GM23248 (cell line): ENCODE measurements around the gene ASPSCR1. TPM values are rescaled to one million over a fixed set of nuclear protein-coding genes. Genes with fewer than 3 reads are reported as not detected.

Experiments used
- DNase-seq: peaks from one replicate; pipeline ENCODE4 v3.0.0-alpha.2; 2015
- H2AFZ ChIP-seq: fragments of 200-600 bp; sonication (generic); 2 replicates; pipeline ENCODE4 v1.6.1; 2016; ENCODE audit warnings: antibody characterized with exemption
- H3F3A ChIP-seq: fragments of 200-600 bp; sonication (generic); 2 replicates; pipeline ENCODE4 v1.6.1; 2016; ENCODE audit warnings: mild to moderate bottlenecking, antibody characterized with exemption, mixed run types; ENCODE audit not compliant: insufficient read depth
- H3K27ac ChIP-seq: fragments of 200-600 bp; sonication (generic); 2 replicates; pipeline ENCODE4 v1.5.1; 2016; ENCODE audit warnings: mild to moderate bottlenecking
- H3K27me3 ChIP-seq: fragments of 200-600 bp; sonication (generic); replicated peaks from 2 replicates; pipeline ENCODE4 v1.6.1; 2016; ENCODE audit warnings: mild to moderate bottlenecking; ENCODE audit not compliant: insufficient read depth
- H3K36me3 ChIP-seq: fragments of 200-600 bp; sonication (generic); 2 replicates; pipeline ENCODE4 v1.6.1; 2016; ENCODE audit warnings: low read depth, mild to moderate bottlenecking
- H3K4me1 ChIP-seq: fragments of 200-600 bp; sonication (generic); 2 replicates; pipeline ENCODE4 v1.6.1; 2016; ENCODE audit warnings: mild to moderate bottlenecking; ENCODE audit not compliant: insufficient read depth
- H3K4me2 ChIP-seq: fragments of 200-600 bp; sonication (generic); one replicate; pipeline ENCODE4 v1.6.1; 2016; ENCODE audit warnings: mild to moderate bottlenecking; ENCODE audit not compliant: unreplicated experiment
- H3K4me3 ChIP-seq: fragments of 200-600 bp; sonication (generic); 2 replicates; pipeline ENCODE4 v1.5.1; 2016; ENCODE audit warnings: mild to moderate bottlenecking
- H3K79me2 ChIP-seq: fragments of 200-600 bp; sonication (generic); 2 replicates; pipeline ENCODE4 v1.6.1; 2016; ENCODE audit warnings: mild to moderate bottlenecking; ENCODE audit not compliant: insufficient read depth
- H3K9ac ChIP-seq: fragments of 200-600 bp; sonication (generic); 2 replicates; pipeline ENCODE4 v1.6.1; 2016; ENCODE audit warnings: mild to moderate bottlenecking
- H3K9me2 ChIP-seq: fragments of 200-600 bp; sonication (generic); 2 replicates; pipeline ENCODE4 v1.6.1; 2016; ENCODE audit warnings: mixed run types, mild to moderate bottlenecking, moderate library complexity; ENCODE audit not compliant: insufficient read depth
- H3K9me3 ChIP-seq: fragments of 200-600 bp; sonication (generic); one replicate; pipeline ENCODE4 v1.6.1; 2017; ENCODE audit warnings: low read depth
- H4K20me1 ChIP-seq: fragments of 200-600 bp; sonication (generic); 2 replicates; pipeline ENCODE4 v1.6.0; 2016; ENCODE audit not compliant: insufficient read depth
- EZH2 ChIP-seq: fragments of 200-600 bp; sonication (generic); IDR thresholded peaks from 2 replicates; pipeline ENCODE4 v1.6.1; 2018; ENCODE audit warnings: antibody characterized with exemption, mild to moderate bottlenecking; ENCODE audit not compliant: insufficient read depth, poor library complexity, severe bottlenecking
- EZH2phosphoT487 ChIP-seq: fragments of 200-600 bp; sonication (generic); IDR thresholded peaks from 2 replicates; pipeline ENCODE4 v1.6.1; 2018; ENCODE audit warnings: antibody characterized with exemption, moderate library complexity, mild to moderate bottlenecking, low read depth; ENCODE audit not compliant: insufficient read depth
- WGBS, 2 experiments: methylation state at CpG; one replicate each; pipeline ENCODE4 v1.1.6; 2015 to 2017; ENCODE audit warnings: low lambda C conversion rate in 2 of 2, low coverage in 1 of 2; ENCODE audit errors: missing lambda C conversion rate in 2 of 2; 5-methylcytosine and 5-hydroxymethylcytosine counted together
- in situ Hi-C: fragments of 300-500 bp; cut with MboI; formaldehyde crosslinking; loops from 2 replicates; pipeline ENCODE4 v1.15.0; 2020
- polyA plus RNA-seq: library from polyadenylated mRNA; unstranded; fragments of >200 nt; fragmentation: Nextera tagmentation; extraction: Ambion mirVana; gene quantifications from 2 replicates; pipeline ENCODE4 v1.2.1, GENCODE V29; 2016
- total RNA-seq: library from RNA; depleted of rRNA; stranded (reverse); fragments of >200 nt; shearing (Covaris generic); gene quantifications from 2 replicates; pipeline ENCODE4 v1.2.3, GENCODE V29; 2014

The ASPSCR1 gene
- total and polyA plus RNA-seq, 2 experiments from 2014 or later = 20.6 to 23.5 TPM

DNA sequence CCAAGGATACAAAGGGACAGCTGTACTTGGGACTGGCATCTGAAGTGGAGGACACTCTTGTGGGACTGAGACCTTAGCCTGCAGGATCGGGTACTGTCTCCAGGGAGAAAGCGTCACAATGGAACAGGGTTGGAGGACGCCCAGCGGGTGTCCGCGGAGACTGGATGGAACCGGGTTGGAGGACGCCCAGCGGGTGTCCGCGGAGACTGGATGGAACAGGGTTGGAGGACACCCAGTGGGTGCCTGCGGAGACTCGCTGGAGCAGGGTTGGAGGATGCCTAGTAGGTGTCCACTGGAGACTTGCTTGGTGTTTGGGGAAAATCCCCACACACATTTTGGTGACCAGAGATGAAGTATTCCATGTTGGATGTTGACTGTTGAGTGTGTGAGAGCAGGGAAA, 30.2 kb upstream of the ASPSCR1 start, which contains the start of gene MYADML2:
Gene MYADML2 (minus strand): TSS at position 45 of the 400 bp plus-strand sequence. CDS start 5,492 bp downstream, outside the sequence.
- no peaks in the 10 kb centered on the region for H3K27me3 ChIP-seq
- H2AFZ ChIP-seq = no peak within 1 kb of the TSS
- no peak within 1 kb of the TSS for H3K4me2 ChIP-seq
- H3K36me3 ChIP-seq = no peaks in the 10 kb centered on the region
- H3K27ac ChIP-seq = no peak within 1 kb of the TSS
- in situ Hi-C loops = no loop called here
- H4K20me1 ChIP-seq = no peaks in the 10 kb centered on the region
- no peak for TF ChIP-seq EZH2
- TF ChIP-seq EZH2phosphoT487 = no peak
- H3K9ac ChIP-seq = no peak within 1 kb of the TSS
- 81 to 88% methylated on average over 13 of the region's 13 CpGs for WGBS, 2 experiments
- no peaks in the 10 kb centered on the region for H3F3A ChIP-seq
- H3K9me3 ChIP-seq = no peaks in the 10 kb centered on the region
- DNase-seq = no peak
- no peaks in the 10 kb centered on the region for H3K79me2 ChIP-seq
- H3K4me1 ChIP-seq = no peaks in the 10 kb centered on the region
- H3K9me2 ChIP-seq = no peaks in the 10 kb centered on the region
- H3K4me3 ChIP-seq = no peak within 1 kb of the TSS

DNA sequence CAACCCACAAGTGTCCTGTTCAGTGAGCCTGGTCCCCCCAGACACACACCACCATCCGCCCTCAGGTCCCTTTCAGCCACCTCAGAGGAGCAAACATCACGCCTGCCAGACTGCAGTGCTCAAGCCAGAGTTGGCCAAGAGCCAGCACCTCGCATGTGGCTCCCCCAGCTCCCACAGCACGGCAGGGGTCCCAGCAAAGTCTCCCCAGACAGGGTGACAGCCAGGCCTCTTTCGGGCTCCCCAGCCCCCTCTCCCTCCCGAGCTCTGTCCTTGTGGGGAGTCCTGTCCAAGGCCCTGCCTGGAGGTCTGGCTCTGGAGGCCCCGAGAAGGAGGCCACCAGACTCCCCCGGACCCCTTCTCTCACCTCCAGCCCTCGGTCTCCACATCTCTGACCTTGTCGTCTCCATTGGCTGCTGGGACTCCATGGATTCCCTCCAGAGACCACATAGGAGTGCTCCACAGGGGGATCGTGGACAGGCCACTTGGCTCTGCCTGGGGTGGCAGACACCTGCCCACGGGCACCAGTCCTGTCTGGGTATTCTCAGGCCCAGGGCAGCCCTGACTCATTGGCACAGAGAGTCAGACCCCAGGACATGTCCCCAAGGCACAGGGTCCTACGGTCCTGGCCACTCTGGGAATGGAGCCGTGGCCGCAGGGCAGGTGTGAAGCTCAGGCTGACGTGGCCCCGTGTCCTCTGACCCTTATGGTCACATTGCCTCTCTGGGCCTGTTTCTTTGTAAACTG, 28.6 kb upstream of the ASPSCR1 start:
- no peaks in the 10 kb centered on the region for H3K9me2 ChIP-seq
- H3K27ac ChIP-seq = no peak overlapping the region
- no peak overlapping the region for H3K4me3 ChIP-seq
- H3K36me3 ChIP-seq = no peaks in the 10 kb centered on the region
- no peak for DNase-seq
- no peaks in the 10 kb centered on the region for H4K20me1 ChIP-seq
- H3K79me2 ChIP-seq = no peaks in the 10 kb centered on the region
- no peak overlapping the region for H2AFZ ChIP-seq
- no peak overlapping the region for H3K4me2 ChIP-seq
- no peaks in the 10 kb centered on the region for H3K27me3 ChIP-seq
- H3K9me3 ChIP-seq = no peaks in the 10 kb centered on the region
- WGBS, 2 experiments = 70 to 71% methylated on average over 16 to 17 of the region's 17 CpGs
- H3F3A ChIP-seq = no peaks in the 10 kb centered on the region
- no peak overlapping the region for H3K9ac ChIP-seq
- no peaks in the 10 kb centered on the region for H3K4me1 ChIP-seq
- in situ Hi-C loops = no loop called here
- TF ChIP-seq EZH2phosphoT487 (no peak), EZH2 (no peak)

DNA sequence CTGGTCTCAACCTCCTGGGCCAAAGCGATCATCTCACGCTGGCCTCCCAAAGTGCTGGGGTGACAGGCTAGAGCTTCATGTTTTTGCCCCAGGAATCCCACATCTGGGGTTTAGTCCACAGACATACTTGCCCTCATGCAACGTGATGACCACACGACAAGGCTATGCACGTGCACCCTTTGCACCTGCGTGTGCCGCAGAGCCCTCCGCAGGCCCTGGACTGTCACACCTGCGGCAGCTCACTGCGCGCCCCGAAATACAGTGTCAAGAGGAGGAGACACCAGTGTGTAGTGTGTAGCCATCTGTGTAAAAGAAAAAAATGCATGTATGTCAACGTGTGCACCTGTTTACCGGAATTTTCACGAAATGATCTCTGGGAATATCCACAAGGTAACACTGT, 26.9 kb upstream of the ASPSCR1 start:
- DNase-seq = no peak
- no peak overlapping the region for H3K4me3 ChIP-seq
- H3K9me2 ChIP-seq = no peaks in the 10 kb centered on the region
- in situ Hi-C loops = no loop called here
- H3K27me3 ChIP-seq = no peaks in the 10 kb centered on the region
- H3F3A ChIP-seq = no peaks in the 10 kb centered on the region
- TF ChIP-seq EZH2phosphoT487 = no peak
- no peak for TF ChIP-seq EZH2
- H3K9me3 ChIP-seq = no peaks in the 10 kb centered on the region
- H3K27ac ChIP-seq = no peak overlapping the region
- H3K9ac ChIP-seq = no peak overlapping the region
- H4K20me1 ChIP-seq = no peaks in the 10 kb centered on the region
- H3K4me1 ChIP-seq = no peaks in the 10 kb centered on the region
- H3K4me2 ChIP-seq = no peak overlapping the region
- no peaks in the 10 kb centered on the region for H3K79me2 ChIP-seq
- no peak overlapping the region for H2AFZ ChIP-seq
- H3K36me3 ChIP-seq = no peaks in the 10 kb centered on the region
- WGBS, 2 experiments = 84 to 87% methylated on average over 15 of the region's 15 CpGs

DNA sequence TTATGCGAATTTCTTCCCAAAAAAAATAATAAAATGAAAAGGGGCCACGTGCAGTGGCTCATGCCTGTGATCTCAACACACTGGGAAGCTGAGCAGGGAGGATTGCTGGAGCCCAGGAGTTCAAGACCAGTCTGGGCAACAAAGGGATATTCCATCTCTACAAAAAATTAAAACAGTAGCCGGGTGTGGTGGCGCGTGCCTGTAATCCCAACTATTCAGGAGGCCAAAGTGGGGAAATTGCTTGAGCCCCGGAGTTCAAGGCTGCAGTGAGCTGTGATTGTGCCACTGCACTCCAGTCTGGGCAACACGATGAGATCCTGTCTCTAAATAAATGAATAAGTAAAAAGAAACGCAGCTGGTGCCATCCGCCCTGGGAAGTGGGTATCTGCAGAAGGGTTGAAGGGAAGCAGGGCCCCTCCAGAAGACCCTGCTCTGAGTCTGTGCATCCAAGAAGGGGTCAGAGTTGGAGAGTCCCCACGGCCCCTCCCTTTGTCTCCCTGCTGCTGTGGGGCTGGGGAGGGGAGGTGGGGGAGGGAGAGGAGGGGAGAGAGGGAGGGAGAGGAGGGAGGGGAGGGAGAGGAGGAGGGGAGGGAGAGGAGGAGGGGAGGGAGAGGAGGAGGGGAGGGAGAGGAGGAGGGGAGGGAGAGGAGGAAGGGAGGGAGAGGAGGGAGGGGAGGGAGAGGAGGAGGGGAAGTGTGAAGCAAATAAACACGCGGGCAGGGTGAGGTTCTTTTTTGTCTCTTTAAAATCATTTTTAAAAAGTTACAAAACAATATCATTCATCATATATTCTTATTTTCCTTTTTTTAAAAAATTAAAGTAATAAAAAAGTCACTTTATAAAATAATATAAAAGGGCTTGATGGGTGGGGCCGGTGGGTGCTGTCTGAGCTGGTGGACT, 25.4 kb upstream of the ASPSCR1 start:
- Histone ChIP-seq H3K79me2 (no peaks in the 10 kb centered on the region), H3K4me1 (no peaks in the 10 kb centered on the region), H3K9ac (no peak overlapping the region), H3K4me3 (no peak overlapping the region), H3K9me2 (no peaks in the 10 kb centered on the region), H4K20me1 (no peaks in the 10 kb centered on the region), H3K9me3 (no peaks in the 10 kb centered on the region), H2AFZ (no peak overlapping the region), H3K27me3 (no peaks in the 10 kb centered on the region), H3K36me3 (no peaks in the 10 kb centered on the region), H3K27ac (no peak overlapping the region), H3F3A (no peaks in the 10 kb centered on the region), H3K4me2 (no peak overlapping the region)
- 28 to 36% methylated on average over 11 to 13 of the region's 13 CpGs for WGBS, 2 experiments
- in situ Hi-C loops = no loop called here
- DNase-seq = no peak
- TF ChIP-seq EZH2phosphoT487 = no peak
- TF ChIP-seq EZH2 = no peak
